HepG2 (cell line): ENCODE results near the gene ZXDC. TPM values are rescaled to one million over a fixed set of nuclear protein-coding genes. Genes with fewer than 3 reads are reported as not detected.

Experiments used
- ARNT ChIP-seq: fragments of 450-650 bp; IDR thresholded peaks from 2 replicates; pipeline ENCODE4 v1.6.1; 2017
- BRD4 ChIP-seq: sonication (generic); formaldehyde crosslinking; IDR thresholded peaks from 2 replicates; pipeline ENCODE4 v1.4.0; 2020; ENCODE audit warnings: missing genetic modification reagents
- DNMT1 ChIP-seq: sonication (generic); formaldehyde crosslinking; IDR thresholded peaks from 2 replicates; pipeline ENCODE4 v1.5.1; 2020; ENCODE audit warnings: mild to moderate bottlenecking, missing genetic modification reagents
- DR1 ChIP-seq: sonication (generic); formaldehyde crosslinking; IDR thresholded peaks from 2 replicates; pipeline ENCODE4 v1.8.0; 2021; ENCODE audit warnings: mild to moderate bottlenecking, missing genetic modification reagents, inconsistent platforms
- FOSL1 ChIP-seq: sonication (generic); formaldehyde crosslinking; IDR thresholded peaks from 2 replicates; pipeline ENCODE4 v1.9.0; 2021; ENCODE audit warnings: missing genetic modification reagents, borderline replicate concordance
- HOXA7 ChIP-seq: sonication (generic); formaldehyde crosslinking; IDR thresholded peaks from 2 replicates; pipeline ENCODE4 v1.8.1; 2022; ENCODE audit warnings: mild to moderate bottlenecking, missing genetic modification reagents, moderate library complexity
- KDM6A ChIP-seq: IDR thresholded peaks from 2 replicates; pipeline ENCODE4 v1.6.1; 2016; ENCODE audit warnings: low read depth
- NONO ChIP-seq, 2 experiments: fragments of 450-650 bp in 1 of 2; sonication (generic) in 1 of 2; formaldehyde crosslinking in 1 of 2; IDR thresholded peaks in 1 of 2; conservative IDR thresholded peaks in 1 of 2; 2 replicates each; pipeline versions ENCODE4 v1.6.1 to v1.8.0; 2017 to 2022; ENCODE audit warnings: mild to moderate bottlenecking in 1 of 2, missing genetic modification reagents in 1 of 2, moderate library complexity in 1 of 2
- NR2C2 ChIP-seq: sonication (generic); formaldehyde crosslinking; IDR thresholded peaks from 2 replicates; pipeline ENCODE4 v1.4.0; 2020; ENCODE audit warnings: missing genetic modification reagents, mild to moderate bottlenecking, moderate library complexity, borderline replicate concordance
- RXRB ChIP-seq: IDR thresholded peaks from 2 replicates; pipeline ENCODE4 v1.6.1; 2016; ENCODE audit warnings: borderline replicate concordance, missing genetic modification reagents, missing compliant biosample characterization
- SMC3 ChIP-seq: IDR thresholded peaks from 2 replicates; pipeline ENCODE4 v1.6.1; 2011; ENCODE audit warnings: low read length, improper control_type of control experiment
- TAF15 ChIP-seq: fragments of 200-400 bp; formaldehyde crosslinking; IDR thresholded peaks from one replicate; pipeline ENCODE4 v1.6.1; 2018; ENCODE audit warnings: mild to moderate bottlenecking, low read depth, low read length; ENCODE audit not compliant: poor library complexity, severe bottlenecking
- THYN1 ChIP-seq: sonication (generic); formaldehyde crosslinking; IDR thresholded peaks from 2 replicates; pipeline ENCODE4 v1.8.1; 2023; ENCODE audit warnings: low read depth, mild to moderate bottlenecking, moderate library complexity, missing genetic modification reagents, borderline replicate concordance
- TSC22D2 ChIP-seq: sonication (generic); formaldehyde crosslinking; IDR thresholded peaks from 2 replicates; pipeline ENCODE4 v1.5.1; 2020; ENCODE audit warnings: missing genetic modification reagents, mild to moderate bottlenecking, borderline replicate concordance
- ZBTB49 ChIP-seq: sonication (generic); formaldehyde crosslinking; IDR thresholded peaks from 2 replicates; pipeline ENCODE4 v1.4.0; 2020; ENCODE audit warnings: missing genetic modification reagents, borderline replicate concordance
- ZFP82 ChIP-seq: sonication (generic); formaldehyde crosslinking; IDR thresholded peaks from 2 replicates; pipeline ENCODE4 v1.5.1; 2020; ENCODE audit warnings: mild to moderate bottlenecking, missing genetic modification reagents, borderline replicate concordance
- ZFP90 ChIP-seq: sonication (generic); formaldehyde crosslinking; IDR thresholded peaks from 2 replicates; pipeline ENCODE4 v1.8.0; 2022; ENCODE audit warnings: missing genetic modification reagents, mild to moderate bottlenecking, inconsistent platforms, borderline replicate concordance
- ZNF512 ChIP-seq: sonication (generic); formaldehyde crosslinking; IDR thresholded peaks from 2 replicates; pipeline ENCODE4 v1.4.0; 2020; ENCODE audit warnings: mild to moderate bottlenecking, missing genetic modification reagents
- ZNF570 ChIP-seq: sonication (generic); formaldehyde crosslinking; IDR thresholded peaks from 2 replicates; pipeline ENCODE4 v1.4.0; 2020; ENCODE audit warnings: mild to moderate bottlenecking, missing genetic modification reagents, borderline replicate concordance
- ZNF629 ChIP-seq: sonication (generic); formaldehyde crosslinking; conservative IDR thresholded peaks from 2 replicates; pipeline ENCODE4 v1.5.0; 2020; ENCODE audit warnings: missing genetic modification reagents
- polyA plus RNA-seq, 8 experiments: library from polyadenylated mRNA; depleted of rRNA in 3 of 8; stranded (reverse) in 7 of 8; unstranded in 1 of 8; fragments of >200 nt; fragmentation: Illumina TruSeq in 4 of 8; extraction: Trizol in 4 of 8; gene quantifications; 2 replicates each; pipeline versions ENCODE4 v1.2.1 to v1.2.3, GENCODE V29; 2011 to 2016; ENCODE audit warnings: low read depth in 4 of 8, missing spikeins in 1 of 8, mixed read lengths in 1 of 8; ENCODE audit not compliant: insufficient read depth in 1 of 8
- total RNA-seq, 5 experiments: library from RNA; depleted of rRNA; stranded (reverse); fragments of >200 nt; fragmentation: Illumina TruSeq; extraction: Trizol; gene quantifications; 2 replicates each; pipeline ENCODE4 v1.2.3, GENCODE V29; 2016; ENCODE audit warnings: low read depth in 1 of 5
- TF ChIP-seq, protein P1 (sequence below): sonication (generic); formaldehyde crosslinking; IDR thresholded peaks from 2 replicates; pipeline ENCODE4 v1.4.0; 2020; ENCODE audit warnings: missing genetic modification reagents
- TF ChIP-seq, protein P2 (sequence below): sonication (generic); formaldehyde crosslinking; conservative IDR thresholded peaks from 2 replicates; pipeline ENCODE4 v1.8.0; 2022; ENCODE audit warnings: mild to moderate bottlenecking, moderate library complexity, missing genetic modification reagents

ZXDC gene
- total and polyA plus RNA-seq, 2 of the 13 experiments (the other 11 are each of a cell fraction or from before 2014, with no cell fraction given) = 17.6 to 21.2 TPM

GRCh38 chr3:126518779-126519177 is 43.1 kb upstream of the ZXDC start (continued):
- TF ChIP-seq, protein P1, sequence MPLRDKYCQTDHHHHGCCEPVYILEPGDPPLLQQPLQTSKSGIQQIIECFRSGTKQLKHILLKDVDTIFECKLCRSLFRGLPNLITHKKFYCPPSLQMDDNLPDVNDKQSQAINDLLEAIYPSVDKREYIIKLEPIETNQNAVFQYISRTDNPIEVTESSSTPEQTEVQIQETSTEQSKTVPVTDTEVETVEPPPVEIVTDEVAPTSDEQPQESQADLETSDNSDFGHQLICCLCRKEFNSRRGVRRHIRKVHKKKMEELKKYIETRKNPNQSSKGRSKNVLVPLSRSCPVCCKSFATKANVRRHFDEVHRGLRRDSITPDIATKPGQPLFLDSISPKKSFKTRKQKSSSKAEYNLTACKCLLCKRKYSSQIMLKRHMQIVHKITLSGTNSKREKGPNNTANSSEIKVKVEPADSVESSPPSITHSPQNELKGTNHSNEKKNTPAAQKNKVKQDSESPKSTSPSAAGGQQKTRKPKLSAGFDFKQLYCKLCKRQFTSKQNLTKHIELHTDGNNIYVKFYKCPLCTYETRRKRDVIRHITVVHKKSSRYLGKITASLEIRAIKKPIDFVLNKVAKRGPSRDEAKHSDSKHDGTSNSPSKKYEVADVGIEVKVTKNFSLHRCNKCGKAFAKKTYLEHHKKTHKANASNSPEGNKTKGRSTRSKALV (CRISPR knock-in tag) = no peak
- TF ChIP-seq SMC3 (no peak), ZNF570 (CRISPR knock-in tag) (no peak), NONO (IDR thresholded peaks at IDR 0.05) (no peak), NONO (CRISPR knock-in tag; conservative IDR thresholded peaks at IDR 0.05) (no peak), HOXA7 (no peak), TSC22D2 (no peak), TAF15 (no peak), ZFP90 (no peak), THYN1 (no peak), ZNF629 (CRISPR knock-in tag) (no peak; the same call in 1 of the 2 replicates), FOSL1 (CRISPR knock-in tag) (no peak), RXRB (CRISPR knock-in tag) (0 out of 2 replicates have a peak, but pooled peaks have one; percentile 9), KDM6A (no peak), ZFP82 (CRISPR knock-in tag) (no peak), BRD4 (no peak), NR2C2 (CRISPR knock-in tag) (0 out of 2 replicates have a peak, but pooled peaks have one; percentile 12), ZBTB49 (no peak), DR1 (CRISPR knock-in tag) (no peak), ZNF512 (CRISPR knock-in tag) (no peak), DNMT1 (CRISPR knock-in tag) (no peak), ARNT (no peak)
- TF ChIP-seq, protein P2, sequence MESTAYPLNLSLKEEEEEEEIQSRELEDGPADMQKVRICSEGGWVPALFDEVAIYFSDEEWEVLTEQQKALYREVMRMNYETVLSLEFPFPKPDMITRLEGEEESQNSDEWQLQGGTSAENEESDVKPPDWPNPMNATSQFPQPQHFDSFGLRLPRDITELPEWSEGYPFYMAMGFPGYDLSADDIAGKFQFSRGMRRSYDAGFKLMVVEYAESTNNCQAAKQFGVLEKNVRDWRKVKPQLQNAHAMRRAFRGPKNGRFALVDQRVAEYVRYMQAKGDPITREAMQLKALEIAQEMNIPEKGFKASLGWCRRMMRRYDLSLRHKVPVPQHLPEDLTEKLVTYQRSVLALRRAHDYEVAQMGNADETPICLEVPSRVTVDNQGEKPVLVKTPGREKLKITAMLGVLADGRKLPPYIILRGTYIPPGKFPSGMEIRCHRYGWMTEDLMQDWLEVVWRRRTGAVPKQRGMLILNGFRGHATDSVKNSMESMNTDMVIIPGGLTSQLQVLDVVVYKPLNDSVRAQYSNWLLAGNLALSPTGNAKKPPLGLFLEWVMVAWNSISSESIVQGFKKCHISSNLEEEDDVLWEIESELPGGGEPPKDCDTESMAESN (CRISPR knock-in tag) = no peak
